ENCODE measurements around the gene CREB5.

Gene CREB5

DNA sequence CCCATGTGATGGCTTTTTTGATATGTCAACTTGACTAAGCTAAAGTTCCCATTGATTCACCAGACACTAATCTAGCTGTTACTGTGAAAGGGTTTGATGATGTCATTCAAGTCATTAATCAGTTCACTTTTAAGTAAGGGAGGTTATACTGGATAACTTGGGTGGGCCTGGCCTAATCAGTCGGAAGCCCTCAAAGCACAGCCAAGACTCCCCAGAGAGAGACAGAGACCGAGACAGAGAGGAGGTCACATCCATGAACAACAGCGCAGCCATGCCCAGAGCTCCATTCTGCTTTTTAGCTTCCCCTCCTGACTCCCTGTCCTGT, 442.4 kb downstream of the CREB5 start:
- Histone ChIP-seq H3K9ac (ENCODE audit: low read length in 5 of 5) (no peak overlapping the region), H3K9me3 (ENCODE audit: control insufficient read depth in 5 of 5, low read length in 5 of 5) (no peaks in the 10 kb centered on the region), H3K27me3 (ENCODE audit: control insufficient read depth in 5 of 5, insufficient read depth in 4 of 5, low read length in 5 of 5) (peaks cover 5 to 12% (median 11%) of the 10 kb centered on the region in 5 donors), H3K4me1 (ENCODE audit: control insufficient read depth in 5 of 5, insufficient read depth in 5 of 5, low read length in 5 of 5) (peaks cover 0 to 16% (median 11%) of the 10 kb centered on the region in 5 donors), H3K4me3 (ENCODE audit: low read depth in 1 of 5, low read length in 5 of 5) (peak overlapping the region in 2 of 5 donors; percentile 69 to 72), H3K27ac (ENCODE audit: low read depth, low read length) (no peak overlapping the region), H3K36me3 (ENCODE audit: control insufficient read depth in 5 of 5, insufficient read depth in 5 of 5, low read length in 5 of 5) (no peaks in the 10 kb centered on the region)

GRCh38 chr7:28855538-28856217, 443.4 kb downstream of the CREB5 start:
- Histone ChIP-seq H3K36me3 (ENCODE audit: control insufficient read depth in 5 of 5, insufficient read depth in 5 of 5, low read length in 5 of 5) (no peaks in the 10 kb centered on the region), H3K27me3 (ENCODE audit: control insufficient read depth in 5 of 5, insufficient read depth in 4 of 5, low read length in 5 of 5) (peaks cover 5 to 12% (median 11%) of the 10 kb centered on the region in 5 donors), H3K4me1 (ENCODE audit: control insufficient read depth in 5 of 5, insufficient read depth in 5 of 5, low read length in 5 of 5) (peaks cover 0 to 16% (median 11%) of the 10 kb centered on the region in 5 donors), H3K27ac (ENCODE audit: low read depth, low read length) (no peak overlapping the region), H3K9ac (ENCODE audit: low read length in 5 of 5) (no peak overlapping the region), H3K9me3 (ENCODE audit: control insufficient read depth in 5 of 5, low read length in 5 of 5) (no peaks in the 10 kb centered on the region), H3K4me3 (ENCODE audit: low read depth in 1 of 5, low read length in 5 of 5) (no peak overlapping the region)

GRCh38 chr7:28856656-28857055, 444.3 kb downstream of the CREB5 start:
- no peaks in the 10 kb centered on the region for H3K36me3 ChIP-seq (ENCODE audit: control insufficient read depth in 5 of 5, insufficient read depth in 5 of 5, low read length in 5 of 5)
- peaks cover 5 to 12% (median 8%) of the 10 kb centered on the region in 5 donors for H3K27me3 ChIP-seq (ENCODE audit: control insufficient read depth in 5 of 5, insufficient read depth in 4 of 5, low read length in 5 of 5)
- no peak overlapping the region for H3K4me3 ChIP-seq (ENCODE audit: low read depth in 1 of 5, low read length in 5 of 5)
- no peak overlapping the region for H3K27ac ChIP-seq (ENCODE audit: low read depth, low read length)
- H3K9me3 ChIP-seq (ENCODE audit: control insufficient read depth in 5 of 5, low read length in 5 of 5): no peaks in the 10 kb centered on the region
- H3K9ac ChIP-seq (ENCODE audit: low read length in 5 of 5): no peak overlapping the region
- H3K4me1 ChIP-seq (ENCODE audit: control insufficient read depth in 5 of 5, insufficient read depth in 5 of 5, low read length in 5 of 5): peaks cover 0 to 16% (median 11%) of the 10 kb centered on the region in 5 donors

DNA sequence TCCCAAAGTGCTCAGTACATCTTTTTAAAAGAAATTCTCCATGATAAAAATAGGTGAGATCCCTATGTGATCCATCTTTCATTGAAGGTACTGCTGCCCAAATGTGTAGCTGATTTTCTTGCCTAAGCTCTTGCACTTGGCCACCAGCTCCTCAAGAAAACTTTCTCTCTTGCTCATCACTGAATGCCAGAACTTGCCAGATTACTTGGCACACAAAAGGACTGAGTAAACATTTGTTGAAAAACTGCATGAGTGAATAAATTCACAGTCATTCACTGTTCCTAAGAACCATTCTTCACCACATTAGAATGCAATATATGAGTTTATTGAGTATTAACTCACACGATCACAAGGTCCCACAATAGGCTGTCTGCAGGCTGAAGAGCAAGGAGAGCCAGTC, 445.9 kb downstream of the CREB5 start:
- no peaks in the 10 kb centered on the region for H3K36me3 ChIP-seq (ENCODE audit: control insufficient read depth in 5 of 5, insufficient read depth in 5 of 5, low read length in 5 of 5)
- H3K27me3 ChIP-seq (ENCODE audit: control insufficient read depth in 5 of 5, insufficient read depth in 4 of 5, low read length in 5 of 5): peaks cover 5 to 12% (median 8%) of the 10 kb centered on the region in 5 donors
- H3K4me1 ChIP-seq (ENCODE audit: control insufficient read depth in 5 of 5, insufficient read depth in 5 of 5, low read length in 5 of 5): peaks cover 0 to 14% (median 11%) of the 10 kb centered on the region in 5 donors
- H3K9ac ChIP-seq (ENCODE audit: low read length in 5 of 5): no peak overlapping the region
- H3K4me3 ChIP-seq (ENCODE audit: low read depth in 1 of 5, low read length in 5 of 5): no peak overlapping the region
- no peaks in the 10 kb centered on the region for H3K9me3 ChIP-seq (ENCODE audit: control insufficient read depth in 5 of 5, low read length in 5 of 5)
- no peak overlapping the region for H3K27ac ChIP-seq (ENCODE audit: low read depth, low read length)

DNA sequence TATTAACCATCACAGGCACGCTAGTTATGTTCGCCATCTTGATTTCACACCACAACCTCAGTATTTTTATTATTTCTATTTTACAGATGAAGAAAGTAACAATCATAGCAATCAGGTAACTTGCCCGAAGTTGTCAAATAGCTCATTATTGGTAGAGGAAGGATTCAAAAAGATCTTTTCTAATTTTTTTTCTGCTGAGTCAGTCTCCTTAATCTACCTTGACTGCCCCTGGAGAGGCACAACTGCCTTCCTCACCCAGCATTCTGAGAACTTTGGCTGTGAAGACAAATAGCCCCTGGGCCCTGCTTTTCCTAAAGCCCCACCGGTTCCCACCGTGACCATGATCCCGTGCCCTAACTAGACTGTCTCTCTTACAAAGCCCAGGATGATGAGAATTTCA, 446.6 kb downstream of the CREB5 start:
- Histone ChIP-seq H3K9me3 (ENCODE audit: control insufficient read depth in 5 of 5, low read length in 5 of 5) (no peaks in the 10 kb centered on the region), H3K36me3 (ENCODE audit: control insufficient read depth in 5 of 5, insufficient read depth in 5 of 5, low read length in 5 of 5) (no peaks in the 10 kb centered on the region), H3K4me1 (ENCODE audit: control insufficient read depth in 5 of 5, insufficient read depth in 5 of 5, low read length in 5 of 5) (peaks cover 0 to 7% (median 7%) of the 10 kb centered on the region in 5 donors), H3K9ac (ENCODE audit: low read length in 5 of 5) (no peak overlapping the region), H3K27ac (ENCODE audit: low read depth, low read length) (no peak overlapping the region), H3K27me3 (ENCODE audit: control insufficient read depth in 5 of 5, insufficient read depth in 4 of 5, low read length in 5 of 5) (peaks cover 0 to 8% (median 4%) of the 10 kb centered on the region in 5 donors), H3K4me3 (ENCODE audit: low read depth in 1 of 5, low read length in 5 of 5) (no peak overlapping the region)

GRCh38 chr7:28861825-28862224, 449.5 kb downstream of the CREB5 start:
- no peak overlapping the region for H3K4me3 ChIP-seq (ENCODE audit: low read depth in 1 of 5, low read length in 5 of 5)
- no peaks in the 10 kb centered on the region for H3K4me1 ChIP-seq (ENCODE audit: control insufficient read depth in 5 of 5, insufficient read depth in 5 of 5, low read length in 5 of 5)
- H3K9ac ChIP-seq (ENCODE audit: low read length in 5 of 5): no peak overlapping the region
- H3K27me3 ChIP-seq (ENCODE audit: control insufficient read depth in 5 of 5, insufficient read depth in 4 of 5, low read length in 5 of 5): peaks cover 0 to 7% (median 3%) of the 10 kb centered on the region in 5 donors
- H3K27ac ChIP-seq (ENCODE audit: low read depth, low read length): no peak overlapping the region
- H3K36me3 ChIP-seq (ENCODE audit: control insufficient read depth in 5 of 5, insufficient read depth in 5 of 5, low read length in 5 of 5): no peaks in the 10 kb centered on the region
- H3K9me3 ChIP-seq (ENCODE audit: control insufficient read depth in 5 of 5, low read length in 5 of 5): no peaks in the 10 kb centered on the region

GRCh38 chr7:28862595-28863272, 450.4 kb downstream of the CREB5 start:
- Histone ChIP-seq H3K4me1 (ENCODE audit: control insufficient read depth in 5 of 5, insufficient read depth in 5 of 5, low read length in 5 of 5) (no peaks in the 10 kb centered on the region), H3K27ac (ENCODE audit: low read depth, low read length) (no peak overlapping the region), H3K36me3 (ENCODE audit: control insufficient read depth in 5 of 5, insufficient read depth in 5 of 5, low read length in 5 of 5) (no peaks in the 10 kb centered on the region), H3K27me3 (ENCODE audit: control insufficient read depth in 5 of 5, insufficient read depth in 4 of 5, low read length in 5 of 5) (peaks cover 2 to 7% (median 3%) of the 10 kb centered on the region in 5 donors), H3K9me3 (ENCODE audit: control insufficient read depth in 5 of 5, low read length in 5 of 5) (no peaks in the 10 kb centered on the region), H3K4me3 (ENCODE audit: low read depth in 1 of 5, low read length in 5 of 5) (no peak overlapping the region), H3K9ac (ENCODE audit: low read length in 5 of 5) (no peak overlapping the region)

GRCh38 chr7:28865601-28866144, 453.4 kb downstream of the CREB5 start:
- Histone ChIP-seq H3K4me1 (ENCODE audit: control insufficient read depth in 5 of 5, insufficient read depth in 5 of 5, low read length in 5 of 5) (no peaks in the 10 kb centered on the region), H3K27ac (ENCODE audit: low read depth, low read length) (no peak overlapping the region), H3K9ac (ENCODE audit: low read length in 5 of 5) (no peak overlapping the region), H3K4me3 (ENCODE audit: low read depth in 1 of 5, low read length in 5 of 5) (no peak overlapping the region), H3K36me3 (ENCODE audit: control insufficient read depth in 5 of 5, insufficient read depth in 5 of 5, low read length in 5 of 5) (no peaks in the 10 kb centered on the region), H3K27me3 (ENCODE audit: control insufficient read depth in 5 of 5, insufficient read depth in 4 of 5, low read length in 5 of 5) (peaks cover 0 to 7% (median 3%) of the 10 kb centered on the region in 5 donors), H3K9me3 (ENCODE audit: control insufficient read depth in 5 of 5, low read length in 5 of 5) (no peaks in the 10 kb centered on the region)

DNA sequence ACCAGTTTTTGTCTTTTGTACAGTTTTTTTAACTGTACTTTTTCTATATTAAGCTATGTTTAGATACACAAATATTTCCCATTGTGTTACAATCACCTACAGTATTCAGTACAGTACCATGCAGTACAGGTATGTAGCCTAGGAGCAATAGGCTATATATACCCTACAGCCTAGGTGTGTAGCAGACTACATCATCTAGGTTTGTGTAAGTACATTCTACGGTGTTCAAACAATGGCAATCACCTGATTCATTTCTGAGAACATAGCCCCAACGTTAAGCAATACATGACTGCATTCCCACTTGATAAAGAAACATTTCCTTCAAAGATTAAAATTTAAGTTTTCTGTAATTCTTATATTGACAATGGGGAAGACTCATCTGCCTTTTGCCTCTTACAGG, 456.4 kb downstream of the CREB5 start:
- no peaks in the 10 kb centered on the region for H3K4me1 ChIP-seq (ENCODE audit: control insufficient read depth in 5 of 5, insufficient read depth in 5 of 5, low read length in 5 of 5)
- H3K4me3 ChIP-seq (ENCODE audit: low read depth in 1 of 5, low read length in 5 of 5): no peak overlapping the region
- H3K9me3 ChIP-seq (ENCODE audit: control insufficient read depth in 5 of 5, low read length in 5 of 5): no peaks in the 10 kb centered on the region
- no peaks in the 10 kb centered on the region for H3K36me3 ChIP-seq (ENCODE audit: control insufficient read depth in 5 of 5, insufficient read depth in 5 of 5, low read length in 5 of 5)
- H3K27ac ChIP-seq (ENCODE audit: low read depth, low read length): no peak overlapping the region
- H3K9ac ChIP-seq (ENCODE audit: low read length in 5 of 5): no peak overlapping the region
- peaks cover 0 to 7% (median 2%) of the 10 kb centered on the region in 5 donors for H3K27me3 ChIP-seq (ENCODE audit: control insufficient read depth in 5 of 5, insufficient read depth in 4 of 5, low read length in 5 of 5)

GRCh38 chr7:28871077-28871476, 458.8 kb downstream of the CREB5 start:
- Histone ChIP-seq H3K4me3 (ENCODE audit: low read depth in 1 of 5, low read length in 5 of 5) (no peak overlapping the region), H3K27ac (ENCODE audit: low read depth, low read length) (no peak overlapping the region), H3K4me1 (ENCODE audit: control insufficient read depth in 5 of 5, insufficient read depth in 5 of 5, low read length in 5 of 5) (no peaks in the 10 kb centered on the region), H3K36me3 (ENCODE audit: control insufficient read depth in 5 of 5, insufficient read depth in 5 of 5, low read length in 5 of 5) (no peaks in the 10 kb centered on the region), H3K27me3 (ENCODE audit: control insufficient read depth in 5 of 5, insufficient read depth in 4 of 5, low read length in 5 of 5) (peaks cover 0 to 8% (median 2%) of the 10 kb centered on the region in 5 donors), H3K9me3 (ENCODE audit: control insufficient read depth in 5 of 5, low read length in 5 of 5) (no peaks in the 10 kb centered on the region), H3K9ac (ENCODE audit: low read length in 5 of 5) (no peak overlapping the region)

Data from subcutaneous abdominal adipose tissue (tissue), 5 donors.